ENCODE measurements around the gene OPA3. TPM values are rescaled to one million over a fixed set of nuclear protein-coding genes. Genes with fewer than 3 reads are reported as not detected.
A peak's percentile ranks its signal among the peaks of the same experiment; 100 is the strongest.

OPA3 gene
- total RNA-seq, 1 experiment from 2014 or later, result 16.8 TPM

DNA sequence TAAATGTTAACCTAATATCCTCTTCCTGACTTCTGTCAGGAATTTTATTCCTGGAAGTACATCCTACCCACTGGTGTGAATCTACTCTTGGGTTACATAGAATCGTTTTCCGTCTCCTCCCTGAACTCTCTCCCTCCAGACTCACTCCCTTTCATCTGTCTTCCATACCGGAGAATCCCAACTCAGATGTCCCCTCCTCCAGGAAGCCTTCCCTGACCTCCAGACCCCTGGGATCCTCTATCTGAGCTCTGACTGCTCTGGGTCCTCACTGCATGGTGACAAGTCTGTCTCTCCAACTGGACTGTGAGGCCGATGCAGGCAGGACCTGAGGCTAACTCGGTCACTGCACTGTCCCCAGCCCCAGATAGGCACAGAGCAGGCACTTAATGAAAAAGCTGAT lies 24.6 kb downstream of the OPA3 start:
- Mint-ChIP-seq H3K27ac (ENCODE audit: low read depth, unreplicated experiment) (no peak overlapping the region), H3K9me3 (ENCODE audit: unreplicated experiment) (no peaks in the 10 kb centered on the region), H3K4me1 (ENCODE audit: insufficient read depth, unreplicated experiment) (no peaks in the 10 kb centered on the region), H3K27me3 (ENCODE audit: insufficient read depth, unreplicated experiment) (no peaks in the 10 kb centered on the region), H3K4me3 (ENCODE audit: unreplicated experiment) (no peak overlapping the region), H3K36me3 (ENCODE audit: insufficient read depth, unreplicated experiment) (peaks cover 8% of the 10 kb centered on the region)
- CTCF ChIA-PET, result interaction anchor here (0.6 to 1.5 kb wide), 4 partner anchors 9 to 565 kb away, joined by 3 to 6 read pairs (median 4); no protein-coding TSS in a partner anchor
- TF ChIP-seq CTCF (IDR thresholded peaks at IDR 0.05; ENCODE audit: unreplicated experiment), result no peak
- intact Hi-C loops (cut with micrococcal nuclease), result no loop called here
- POLR2A ChIA-PET, result no interaction called here
- DNase-seq (ENCODE audit: unreplicated experiment), result no peak
- no TSS peak for BruUV-seq (replicated peaks)

DNA sequence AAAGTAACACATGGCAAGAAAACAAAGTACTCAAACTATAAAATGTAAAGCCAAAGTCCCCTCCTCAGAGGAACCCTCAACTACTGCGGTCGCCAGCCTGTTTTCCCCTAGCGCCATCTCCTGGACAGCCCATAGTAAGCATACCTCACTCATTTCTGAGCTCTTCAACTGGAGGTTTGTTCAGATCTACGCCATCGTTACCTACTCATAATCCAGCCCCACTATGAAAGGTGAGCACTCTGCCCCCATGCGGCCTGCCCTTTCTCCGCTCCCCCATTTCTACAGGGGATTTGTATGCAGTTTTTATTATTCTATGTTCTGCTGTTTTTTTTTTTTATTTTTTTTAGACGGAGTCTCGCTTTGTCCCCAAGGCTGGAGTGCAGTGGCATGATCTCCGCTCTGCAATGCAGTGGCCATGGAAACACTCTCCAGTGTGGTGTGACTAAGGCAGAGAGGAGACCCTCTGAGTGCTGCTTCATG lies 26.2 kb downstream of the OPA3 start:
- intact Hi-C loops (cut with micrococcal nuclease), result loop anchor here (1.0 kb wide), 2 partner anchors 35 to 65 kb away; no protein-coding TSS in a partner anchor
- CTCF ChIA-PET, result interaction anchor here (0.5 to 1.8 kb wide), 14 partner anchors 9 to 1754 kb away, joined by 3 to 14 read pairs (median 5); partner anchors contain the start of gene OPA3
- Mint-ChIP-seq H3K27me3 (ENCODE audit: insufficient read depth, unreplicated experiment) (no peaks in the 10 kb centered on the region), H3K4me1 (ENCODE audit: insufficient read depth, unreplicated experiment) (no peaks in the 10 kb centered on the region), H3K9me3 (ENCODE audit: unreplicated experiment) (no peaks in the 10 kb centered on the region), H3K4me3 (ENCODE audit: unreplicated experiment) (no peak overlapping the region), H3K27ac (ENCODE audit: low read depth, unreplicated experiment) (no peak overlapping the region), H3K36me3 (ENCODE audit: insufficient read depth, unreplicated experiment) (peaks cover 8% of the 10 kb centered on the region)
- DNase-seq (ENCODE audit: unreplicated experiment), result peak; percentile 85
- TF ChIP-seq CTCF (IDR thresholded peaks at IDR 0.05; ENCODE audit: unreplicated experiment), result peak; percentile 64
- no TSS peak for BruUV-seq (replicated peaks)
- POLR2A ChIA-PET, result interaction anchor here (0.7 to 1.7 kb wide), 5 partner anchors 13 to 83 kb away, joined by 3 to 7 read pairs (median 3); no protein-coding TSS in a partner anchor

- CTCF ChIA-PET, result interaction anchor here (1.4 kb wide), 1 partner anchor 86 kb away, joined by 6 read pairs; no protein-coding TSS in a partner anchor
- peaks cover 2% of the 10 kb centered on the region for H3K4me1 Mint-ChIP-seq (ENCODE audit: insufficient read depth, unreplicated experiment)
- no peak for TF ChIP-seq CTCF (IDR thresholded peaks at IDR 0.05; ENCODE audit: unreplicated experiment)
- H3K27me3 Mint-ChIP-seq (ENCODE audit: insufficient read depth, unreplicated experiment), result no peaks in the 10 kb centered on the region
- no peak overlapping the region for H3K27ac Mint-ChIP-seq (ENCODE audit: low read depth, unreplicated experiment)
- no TSS peak for BruUV-seq (replicated peaks)
- POLR2A ChIA-PET, result no interaction called here
- H3K9me3 Mint-ChIP-seq (ENCODE audit: unreplicated experiment), result no peaks in the 10 kb centered on the region
- DNase-seq (ENCODE audit: unreplicated experiment), result no peak
- intact Hi-C loops (cut with micrococcal nuclease), result no loop called here
- H3K4me3 Mint-ChIP-seq (ENCODE audit: unreplicated experiment), result no peak overlapping the region
- H3K36me3 Mint-ChIP-seq (ENCODE audit: insufficient read depth, unreplicated experiment), result peaks cover 8% of the 10 kb centered on the region
Measured at GRCh38 chr19:45556835-45557234, 27.8 kb downstream of the OPA3 start.

- CTCF ChIA-PET, result interaction anchor here (0.8 to 1.3 kb wide), 2 partner anchors 18 to 52 kb away, joined by 3 read pairs; no protein-coding TSS in a partner anchor
- H3K27ac Mint-ChIP-seq (ENCODE audit: low read depth, unreplicated experiment), result no peak overlapping the region
- POLR2A ChIA-PET, result interaction anchor here (1.3 kb wide), 1 partner anchor 30 kb away, joined by 4 read pairs; no protein-coding TSS in a partner anchor
- BruUV-seq (replicated peaks), result no TSS peak
- peaks cover 18% of the 10 kb centered on the region for H3K4me1 Mint-ChIP-seq (ENCODE audit: insufficient read depth, unreplicated experiment)
- H3K27me3 Mint-ChIP-seq (ENCODE audit: insufficient read depth, unreplicated experiment), result no peaks in the 10 kb centered on the region
- no peaks in the 10 kb centered on the region for H3K9me3 Mint-ChIP-seq (ENCODE audit: unreplicated experiment)
- DNase-seq (ENCODE audit: unreplicated experiment), result no peak
- no peak overlapping the region for H3K4me3 Mint-ChIP-seq (ENCODE audit: unreplicated experiment)
- TF ChIP-seq CTCF (IDR thresholded peaks at IDR 0.05; ENCODE audit: unreplicated experiment), result no peak
- intact Hi-C loops (cut with micrococcal nuclease), result no loop called here
- H3K36me3 Mint-ChIP-seq (ENCODE audit: insufficient read depth, unreplicated experiment), result no peaks in the 10 kb centered on the region
Measured at GRCh38 chr19:45554481-45554880, 30.1 kb downstream of the OPA3 start.
